Measurements from ENCODE around the gene HBG2.

DNA sequence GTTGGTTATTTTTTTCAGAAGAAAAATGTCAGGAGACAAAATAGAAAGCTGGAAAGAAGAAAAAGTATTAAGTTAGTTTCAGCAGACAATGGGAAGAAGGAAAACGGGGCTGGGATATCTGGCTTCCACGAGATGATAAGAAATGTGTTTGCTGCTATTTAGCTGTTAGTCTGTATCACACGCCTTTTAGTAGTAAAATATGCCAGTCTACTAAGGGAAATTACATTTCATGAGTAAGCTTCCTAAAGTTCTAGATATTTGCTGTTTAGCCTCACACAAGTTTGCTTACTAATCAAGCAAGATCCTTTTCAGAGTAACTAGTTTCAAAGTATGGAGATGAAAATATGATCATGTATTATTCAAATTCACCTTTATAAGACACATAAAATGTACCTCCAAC, 45.7 kb upstream of the HBG2 start:
- TF ChIP-seq, protein P1, sequence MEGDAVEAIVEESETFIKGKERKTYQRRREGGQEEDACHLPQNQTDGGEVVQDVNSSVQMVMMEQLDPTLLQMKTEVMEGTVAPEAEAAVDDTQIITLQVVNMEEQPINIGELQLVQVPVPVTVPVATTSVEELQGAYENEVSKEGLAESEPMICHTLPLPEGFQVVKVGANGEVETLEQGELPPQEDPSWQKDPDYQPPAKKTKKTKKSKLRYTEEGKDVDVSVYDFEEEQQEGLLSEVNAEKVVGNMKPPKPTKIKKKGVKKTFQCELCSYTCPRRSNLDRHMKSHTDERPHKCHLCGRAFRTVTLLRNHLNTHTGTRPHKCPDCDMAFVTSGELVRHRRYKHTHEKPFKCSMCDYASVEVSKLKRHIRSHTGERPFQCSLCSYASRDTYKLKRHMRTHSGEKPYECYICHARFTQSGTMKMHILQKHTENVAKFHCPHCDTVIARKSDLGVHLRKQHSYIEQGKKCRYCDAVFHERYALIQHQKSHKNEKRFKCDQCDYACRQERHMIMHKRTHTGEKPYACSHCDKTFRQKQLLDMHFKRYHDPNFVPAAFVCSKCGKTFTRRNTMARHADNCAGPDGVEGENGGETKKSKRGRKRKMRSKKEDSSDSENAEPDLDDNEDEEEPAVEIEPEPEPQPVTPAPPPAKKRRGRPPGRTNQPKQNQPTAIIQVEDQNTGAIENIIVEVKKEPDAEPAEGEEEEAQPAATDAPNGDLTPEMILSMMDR (IDR thresholded peaks at IDR 0.05 in 4 of 5, conservative IDR thresholded peaks at IDR 0.05 in 1 of 5): no peak
- no peak for TF ChIP-seq POLR2A (IDR thresholded peaks at IDR 0.05)
